Trophoblast cell (in vitro differentiated cells and primary cell): ENCODE data around the gene SHOC1.
A peak's percentile ranks its signal among the peaks of the same experiment; 100 is the strongest.

ENCODE experiments used
- DNase-seq, 2 donors: peaks; one replicate each; pipeline ENCODE4 v3.0.0-alpha.2; 2016
- H2AFZ ChIP-seq: 2 replicates; pipeline ENCODE4 v1.6.1; 2013; ENCODE audit warnings: low read length, moderate library complexity, mild to moderate bottlenecking; ENCODE audit not compliant: insufficient read depth, poor library complexity
- H2AK5ac ChIP-seq: 2 replicates; pipeline ENCODE4 v1.6.1; 2013; ENCODE audit warnings: mild to moderate bottlenecking, low read length
- H2BK120ac ChIP-seq: 2 replicates; pipeline ENCODE4 v1.6.1; 2013; ENCODE audit warnings: low read length, mild to moderate bottlenecking, moderate library complexity; ENCODE audit not compliant: insufficient read depth, poor library complexity
- H2BK12ac ChIP-seq: 2 replicates; pipeline ENCODE4 v1.6.1; 2013; ENCODE audit warnings: mild to moderate bottlenecking, low read length, moderate library complexity
- H2BK5ac ChIP-seq: 2 replicates; pipeline ENCODE4 v1.6.1; 2013; ENCODE audit warnings: low read length, low read depth, moderate library complexity, mild to moderate bottlenecking; ENCODE audit not compliant: poor library complexity
- H3K14ac ChIP-seq: 2 replicates; pipeline ENCODE4 v1.6.1; 2013; ENCODE audit warnings: mild to moderate bottlenecking, low read length
- H3K18ac ChIP-seq: 2 replicates; pipeline ENCODE4 v1.6.1; 2013; ENCODE audit warnings: mild to moderate bottlenecking, low read length
- H3K23ac ChIP-seq: 2 replicates; pipeline ENCODE4 v1.6.1; 2013; ENCODE audit warnings: low read length
- H3K27ac ChIP-seq: 2 replicates; pipeline ENCODE4 v1.5.1; 2013; ENCODE audit warnings: low read depth, mild to moderate bottlenecking, inconsistent platforms, low read length, moderate library complexity
- H3K27me3 ChIP-seq: 2 replicates; pipeline ENCODE4 v1.6.1; 2013; ENCODE audit warnings: inconsistent platforms, mild to moderate bottlenecking, low read length, moderate library complexity; ENCODE audit not compliant: insufficient read depth
- H3K36me3 ChIP-seq, 2 experiments: 1 replicate in 1 of 2; 2 replicates in 1 of 2; pipeline ENCODE4 v1.6.1; 2013; ENCODE audit warnings: low read length in 2 of 2, mild to moderate bottlenecking in 2 of 2, moderate library complexity in 1 of 2; ENCODE audit not compliant: insufficient read depth in 2 of 2, control insufficient read depth in 1 of 2
- H3K4ac ChIP-seq: 2 replicates; pipeline ENCODE4 v1.6.1; 2013; ENCODE audit warnings: low read depth, mild to moderate bottlenecking, low read length, moderate library complexity
- H3K4me1 ChIP-seq, 2 experiments: 1 replicate in 1 of 2; 2 replicates in 1 of 2; pipeline ENCODE4 v1.6.1; 2013; ENCODE audit warnings: low read length in 2 of 2, mild to moderate bottlenecking in 2 of 2, moderate library complexity in 1 of 2; ENCODE audit not compliant: insufficient read depth in 2 of 2, control insufficient read depth in 1 of 2
- H3K4me2 ChIP-seq: 2 replicates; pipeline ENCODE4 v1.6.1; 2013; ENCODE audit warnings: inconsistent platforms, mild to moderate bottlenecking, low read length, moderate library complexity
- H3K4me3 ChIP-seq: 2 replicates; pipeline ENCODE4 v1.5.1; 2013; ENCODE audit warnings: mild to moderate bottlenecking, low read depth, low read length, inconsistent platforms
- H3K79me1 ChIP-seq: one replicate; pipeline ENCODE4 v1.6.1; 2013; ENCODE audit warnings: low read length
- H3K79me2 ChIP-seq: 2 replicates; pipeline ENCODE4 v1.6.1; 2013; ENCODE audit warnings: low read length, mild to moderate bottlenecking; ENCODE audit not compliant: control insufficient read depth, insufficient read depth, poor library complexity
- H3K9ac ChIP-seq: 2 replicates; pipeline ENCODE4 v1.6.1; 2013; ENCODE audit warnings: mild to moderate bottlenecking, low read length
- H3K9me3 ChIP-seq: 2 replicates; pipeline ENCODE4 v1.6.1; 2013; ENCODE audit warnings: low read depth, mild to moderate bottlenecking, control low read depth, inconsistent platforms, low read length; ENCODE audit not compliant: insufficient read depth
- H4K12ac ChIP-seq: 2 replicates; pipeline ENCODE4 v1.6.1; 2013; ENCODE audit warnings: low read depth, mild to moderate bottlenecking, low read length, moderate library complexity
- H4K8ac ChIP-seq: 2 replicates; pipeline ENCODE4 v1.6.1; 2013; ENCODE audit warnings: low read depth, mild to moderate bottlenecking, low read length, moderate library complexity
- H4K91ac ChIP-seq: one replicate; pipeline ENCODE4 v1.6.1; 2013; ENCODE audit warnings: low read depth, mild to moderate bottlenecking, low read length, moderate library complexity
- WGBS: extraction: QIAGEN DNeasy Blood & Tissue Kit; methylation state at CpG from one replicate; pipeline ENCODE4 v1.1.7; 2013; ENCODE audit warnings: missing lambda C conversion rate; ENCODE audit not compliant: insufficient read length, insufficient coverage; ENCODE audit errors: extremely low coverage; 5-methylcytosine and 5-hydroxymethylcytosine counted together

Gene SHOC1

DNA sequence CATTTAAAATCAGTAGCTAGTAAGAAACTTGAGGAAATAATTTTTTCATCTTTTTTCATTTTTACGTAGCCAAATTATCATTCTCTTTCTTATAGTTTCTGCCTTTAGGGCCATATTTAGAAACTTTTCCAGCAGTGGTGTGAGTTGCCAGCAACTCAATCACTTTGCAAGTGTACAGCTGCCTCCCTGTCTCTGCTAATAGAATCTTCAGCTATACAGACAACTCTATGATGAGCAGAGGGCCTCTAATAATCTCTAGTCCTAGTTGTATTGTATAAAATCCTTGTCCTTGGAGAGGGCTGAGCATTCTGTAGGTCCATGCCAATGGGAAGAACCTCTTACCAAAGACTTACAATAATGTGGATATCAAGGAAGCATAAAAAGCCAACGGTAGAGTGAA is 11.5 kb upstream of the SHOC1 start:
- Histone ChIP-seq H3K14ac (no peak overlapping the region), H3K27me3 (no peaks in the 10 kb centered on the region), H2BK12ac (no peak overlapping the region), H4K12ac (no peak overlapping the region), H3K4ac (no peak overlapping the region), H4K91ac (no peak overlapping the region), H3K79me2 (no peaks in the 10 kb centered on the region), H3K36me3 (no peaks in the 10 kb centered on the region), H3K18ac (no peak overlapping the region), H2BK120ac (no peak overlapping the region), H3K23ac (no peak overlapping the region), H3K4me3 (no peak overlapping the region), H3K79me1 (no peaks in the 10 kb centered on the region), H3K9ac (no peak overlapping the region), H2BK5ac (no peak overlapping the region), H3K4me2 (no peak overlapping the region), H3K9me3 (no peaks in the 10 kb centered on the region), H3K27ac (no peak overlapping the region), H4K8ac (no peak overlapping the region), H3K4me1 (peaks cover 0 to 4% of the 10 kb centered on the region in 2 experiments), H2AFZ (no peak overlapping the region), H2AK5ac (no peak overlapping the region)
- no CpG with 5 or more reads among the region's 2 CpGs for WGBS
- DNase-seq, result no peak

DNA sequence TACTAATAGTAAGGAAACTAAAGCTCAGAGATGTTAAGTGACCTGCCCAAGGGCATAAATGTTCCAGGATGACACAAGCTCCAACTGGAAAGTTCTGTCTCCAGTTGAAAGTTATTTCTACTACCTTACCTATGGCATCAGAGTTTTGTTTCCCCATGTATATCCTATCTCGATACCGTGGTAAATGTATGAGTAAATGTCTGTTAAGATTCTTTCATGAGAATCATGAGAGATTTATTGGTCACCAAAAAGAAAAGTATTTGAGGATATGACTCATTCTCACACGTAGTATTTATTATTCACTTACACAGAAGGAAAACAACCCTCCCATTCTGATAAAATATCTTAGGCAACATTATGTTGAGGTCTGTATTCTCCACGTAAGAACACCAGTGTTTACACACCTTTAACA is 11.1 kb upstream of the SHOC1 start:
- no peak overlapping the region for H2BK120ac ChIP-seq

DNA sequence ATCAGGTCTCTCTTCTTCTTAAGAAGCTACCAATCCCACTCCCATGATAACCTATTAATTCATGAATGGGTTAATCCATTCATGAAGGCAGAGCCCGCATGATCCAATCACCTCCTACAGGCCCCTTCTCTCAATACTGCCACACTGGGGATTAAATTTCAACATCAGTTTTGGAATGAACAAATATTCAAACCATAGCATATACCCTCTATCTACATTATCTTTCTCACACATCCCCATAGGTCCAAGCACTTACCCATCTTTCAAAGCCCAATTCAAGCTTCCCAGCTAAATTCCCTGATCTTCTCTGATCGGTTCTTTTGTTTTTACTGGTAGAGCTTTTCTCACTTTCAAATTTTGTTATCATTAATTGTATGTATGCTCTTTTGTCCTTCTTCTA is 10.5 kb upstream of the SHOC1 start:
- H4K91ac ChIP-seq, result no peak overlapping the region
- H2BK12ac ChIP-seq, result no peak overlapping the region
- no CpG with 5 or more reads among the region's 2 CpGs for WGBS
- no peaks in the 10 kb centered on the region for H3K79me2 ChIP-seq
- no peaks in the 10 kb centered on the region for H3K36me3 ChIP-seq
- H3K23ac ChIP-seq, result no peak overlapping the region
- H3K4me1 ChIP-seq, result no peaks in the 10 kb centered on the region
- H3K9ac ChIP-seq, result no peak overlapping the region
- H3K4ac ChIP-seq, result no peak overlapping the region
- no peak overlapping the region for H3K27ac ChIP-seq
- no peak overlapping the region for H3K18ac ChIP-seq
- H4K12ac ChIP-seq, result no peak overlapping the region
- no peak overlapping the region for H2AK5ac ChIP-seq
- no peak overlapping the region for H2BK5ac ChIP-seq
- H2AFZ ChIP-seq, result no peak overlapping the region
- no peaks in the 10 kb centered on the region for H3K9me3 ChIP-seq
- H2BK120ac ChIP-seq, result no peak overlapping the region
- no peak overlapping the region for H3K14ac ChIP-seq
- DNase-seq, result no peak
- H3K27me3 ChIP-seq, result no peaks in the 10 kb centered on the region
- H3K79me1 ChIP-seq, result no peaks in the 10 kb centered on the region
- H3K4me3 ChIP-seq, result no peak overlapping the region
- no peak overlapping the region for H3K4me2 ChIP-seq
- no peak overlapping the region for H4K8ac ChIP-seq

More for the DNA sequence above, 11.1 kb upstream of the SHOC1 start:
- Histone ChIP-seq H3K4ac (no peak overlapping the region), H4K8ac (no peak overlapping the region), H2BK5ac (no peak overlapping the region), H4K12ac (no peak overlapping the region), H3K23ac (no peak overlapping the region), H3K18ac (no peak overlapping the region), H3K9me3 (no peaks in the 10 kb centered on the region), H2BK12ac (no peak overlapping the region), H3K27me3 (no peaks in the 10 kb centered on the region), H3K4me2 (no peak overlapping the region), H3K27ac (no peak overlapping the region), H3K79me2 (no peaks in the 10 kb centered on the region), H3K4me3 (no peak overlapping the region), H4K91ac (no peak overlapping the region), H2AK5ac (no peak overlapping the region), H3K79me1 (no peaks in the 10 kb centered on the region), H3K4me1 (peaks cover 0 to 4% of the 10 kb centered on the region in 2 experiments), H3K9ac (no peak overlapping the region), H3K14ac (no peak overlapping the region), H3K36me3 (no peaks in the 10 kb centered on the region), H2AFZ (no peak overlapping the region)
- peak; percentile 91 to 97 for DNase-seq
- no CpG with 5 or more reads among the region's 4 CpGs for WGBS

DNA sequence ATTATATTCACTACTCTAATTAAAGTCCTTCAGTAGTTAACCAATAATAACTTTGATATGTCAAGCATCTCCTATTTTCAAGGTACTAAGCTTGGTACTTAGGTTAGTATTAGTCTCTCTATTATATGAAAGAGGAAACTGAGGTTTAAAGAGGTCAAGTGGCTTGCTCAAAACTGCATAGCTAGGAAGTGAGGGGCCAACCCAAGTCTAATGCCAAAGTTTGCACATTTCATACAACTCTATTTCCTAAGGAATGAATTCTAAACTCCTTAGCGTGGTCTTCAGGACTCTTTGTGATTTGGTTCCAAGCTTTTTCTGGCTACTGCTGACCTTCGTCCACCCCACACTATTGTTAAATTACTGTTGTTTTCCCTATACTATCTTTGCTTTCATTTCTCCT is 9.9 kb upstream of the SHOC1 start:
- Histone ChIP-seq H2BK5ac (no peak overlapping the region), H3K4me1 (no peaks in the 10 kb centered on the region), H4K8ac (no peak overlapping the region), H3K79me1 (no peaks in the 10 kb centered on the region), H3K4me2 (no peak overlapping the region), H2BK12ac (no peak overlapping the region), H3K4me3 (no peak overlapping the region), H3K36me3 (no peaks in the 10 kb centered on the region), H3K23ac (no peak overlapping the region), H3K14ac (no peak overlapping the region), H3K27ac (no peak overlapping the region), H3K18ac (no peak overlapping the region), H3K79me2 (no peaks in the 10 kb centered on the region), H4K91ac (no peak overlapping the region), H3K27me3 (no peaks in the 10 kb centered on the region), H4K12ac (no peak overlapping the region), H2BK120ac (no peak overlapping the region), H2AK5ac (no peak overlapping the region), H3K9me3 (no peaks in the 10 kb centered on the region), H3K9ac (no peak overlapping the region), H3K4ac (no peak overlapping the region), H2AFZ (no peak overlapping the region)
- no CpG with 5 or more reads among the region's 2 CpGs for WGBS
- DNase-seq, result no peak
